C4-2B (cell line): ENCODE results near the gene MAP3K7CL.
A peak's percentile ranks its signal among the peaks of the same experiment; 100 is the strongest.

Source experiments
- H3K27ac ChIP-seq: fragments of 450-650 bp; 2 replicates; pipeline ENCODE4 v1.5.1; 2017
- ZFX ChIP-seq: fragments of 450-650 bp; IDR thresholded peaks from 2 replicates; pipeline ENCODE4 v1.6.1; 2017
- TF ChIP-seq, protein P1 (sequence below): fragments of 450-650 bp; conservative IDR thresholded peaks from 2 replicates; pipeline ENCODE4 v1.5.1; 2017; ENCODE audit warnings: mild to moderate bottlenecking

The MAP3K7CL gene

DNA sequence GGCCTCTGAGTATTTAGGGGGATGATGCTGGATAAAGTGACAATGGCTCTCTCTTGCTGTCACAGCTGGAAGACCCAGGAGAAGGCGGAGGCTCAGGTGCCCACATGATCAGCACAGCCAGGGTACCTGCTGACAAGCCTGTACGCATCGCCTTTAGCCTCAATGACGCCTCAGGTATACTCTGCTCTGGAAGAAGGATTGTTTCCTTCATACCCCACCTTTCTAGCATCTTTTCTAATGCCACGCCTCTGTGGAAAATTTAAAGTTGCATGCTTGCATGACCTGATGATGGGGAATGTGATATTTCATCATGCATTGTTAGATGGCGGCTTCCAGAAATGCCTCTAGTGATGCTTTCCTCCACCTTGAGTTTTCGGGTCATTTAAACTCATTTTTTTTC is 2.8 kb downstream of the MAP3K7CL start:
- H3K27ac ChIP-seq = no peak overlapping the region
- TF ChIP-seq ZFX = no peak
- TF ChIP-seq, protein P1, sequence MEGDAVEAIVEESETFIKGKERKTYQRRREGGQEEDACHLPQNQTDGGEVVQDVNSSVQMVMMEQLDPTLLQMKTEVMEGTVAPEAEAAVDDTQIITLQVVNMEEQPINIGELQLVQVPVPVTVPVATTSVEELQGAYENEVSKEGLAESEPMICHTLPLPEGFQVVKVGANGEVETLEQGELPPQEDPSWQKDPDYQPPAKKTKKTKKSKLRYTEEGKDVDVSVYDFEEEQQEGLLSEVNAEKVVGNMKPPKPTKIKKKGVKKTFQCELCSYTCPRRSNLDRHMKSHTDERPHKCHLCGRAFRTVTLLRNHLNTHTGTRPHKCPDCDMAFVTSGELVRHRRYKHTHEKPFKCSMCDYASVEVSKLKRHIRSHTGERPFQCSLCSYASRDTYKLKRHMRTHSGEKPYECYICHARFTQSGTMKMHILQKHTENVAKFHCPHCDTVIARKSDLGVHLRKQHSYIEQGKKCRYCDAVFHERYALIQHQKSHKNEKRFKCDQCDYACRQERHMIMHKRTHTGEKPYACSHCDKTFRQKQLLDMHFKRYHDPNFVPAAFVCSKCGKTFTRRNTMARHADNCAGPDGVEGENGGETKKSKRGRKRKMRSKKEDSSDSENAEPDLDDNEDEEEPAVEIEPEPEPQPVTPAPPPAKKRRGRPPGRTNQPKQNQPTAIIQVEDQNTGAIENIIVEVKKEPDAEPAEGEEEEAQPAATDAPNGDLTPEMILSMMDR = no peak

DNA sequence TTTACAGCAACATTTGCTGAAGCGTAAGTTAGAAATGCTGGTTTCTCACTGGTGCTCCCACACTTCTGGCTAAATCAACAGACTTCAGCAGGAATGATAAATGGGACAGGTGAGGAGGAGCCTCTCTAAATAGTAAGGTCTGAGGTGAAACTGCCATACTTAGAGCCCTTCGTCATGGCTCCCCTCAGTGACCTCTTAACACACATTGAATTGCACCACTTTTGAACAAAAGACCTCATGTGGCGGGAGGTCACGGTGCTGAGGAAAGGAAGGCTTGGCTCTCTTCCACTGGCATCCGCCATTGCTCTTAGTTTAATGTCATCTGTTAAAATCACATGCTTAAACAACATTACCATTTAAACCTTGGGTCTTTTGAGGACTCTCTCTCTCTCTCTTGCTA is 3.4 kb downstream of the MAP3K7CL start:
- TF ChIP-seq, protein P1 = no peak
- no peak for TF ChIP-seq ZFX
- no peak overlapping the region for H3K27ac ChIP-seq

DNA sequence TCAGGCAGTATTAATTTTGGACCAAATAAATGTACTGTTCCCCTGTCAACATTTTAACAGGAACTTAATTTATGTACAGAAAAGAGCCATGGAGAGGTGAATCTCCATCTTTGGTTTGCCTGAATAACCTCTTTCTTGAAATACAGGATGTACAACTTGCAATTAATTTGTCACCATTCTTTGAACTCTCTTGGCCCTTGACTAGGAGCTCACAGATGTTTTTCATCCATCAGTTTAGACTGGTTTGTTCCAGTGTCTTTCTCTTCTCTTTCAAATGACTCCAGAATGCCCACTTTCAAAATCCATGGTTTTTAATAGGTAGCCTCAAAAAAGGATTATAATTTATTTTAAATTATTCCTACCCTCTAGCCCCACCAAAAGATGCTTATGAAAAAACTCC is 5.0 kb downstream of the MAP3K7CL start:
- TF ChIP-seq ZFX = no peak
- TF ChIP-seq, protein P1 = no peak
- H3K27ac ChIP-seq = no peak overlapping the region

DNA sequence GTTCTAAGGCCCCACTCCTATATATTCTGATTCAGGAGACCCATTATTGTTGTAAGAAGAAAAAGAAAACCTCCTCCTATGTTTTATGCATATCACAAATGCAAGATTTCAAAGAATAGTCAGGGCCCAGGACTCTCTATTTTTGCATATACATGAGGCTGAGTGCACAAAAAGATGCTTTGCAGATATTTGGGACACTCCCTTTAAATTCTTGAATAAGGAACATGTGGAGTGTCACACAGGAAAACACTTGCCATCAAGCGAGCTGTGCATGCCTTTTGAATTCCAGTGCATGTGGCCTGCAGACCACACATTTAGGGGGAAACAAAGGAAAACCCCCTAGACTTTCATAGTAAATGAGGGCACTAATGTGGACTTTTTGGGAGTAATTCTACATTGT is 5.6 kb downstream of the MAP3K7CL start:
- TF ChIP-seq ZFX = no peak
- TF ChIP-seq, protein P1 = no peak
- H3K27ac ChIP-seq = no peak overlapping the region

DNA sequence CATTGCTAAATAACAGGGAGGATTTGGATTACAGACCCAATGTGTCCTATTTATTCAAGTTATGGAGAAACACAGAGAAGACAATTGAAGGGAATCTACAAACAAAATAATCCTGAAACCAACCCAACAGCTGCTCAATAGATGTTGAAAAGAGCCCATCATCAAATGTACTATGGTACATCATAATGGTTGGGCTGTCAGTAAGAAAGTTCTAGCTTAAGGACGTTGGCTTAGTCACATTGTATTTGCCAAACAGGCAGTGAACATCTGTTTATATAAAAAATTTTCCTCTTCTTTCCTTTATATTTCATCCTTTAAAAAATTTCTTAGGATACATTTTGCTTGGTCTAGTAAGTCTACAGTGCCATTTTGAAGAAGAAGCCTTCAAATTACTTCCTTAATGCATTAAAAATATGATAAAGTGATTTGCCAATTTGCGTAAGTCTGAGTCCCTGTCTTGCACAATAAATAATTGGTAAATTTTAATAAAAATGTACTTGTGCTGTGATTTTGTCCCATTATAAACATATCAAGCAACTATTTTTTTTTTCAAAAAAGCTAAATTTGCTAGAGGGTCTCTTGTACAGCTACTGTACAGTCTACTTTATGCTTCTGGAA is 14.4 kb downstream of the MAP3K7CL start:
- no peak for TF ChIP-seq ZFX
- TF ChIP-seq, protein P1 = no peak
- no peak overlapping the region for H3K27ac ChIP-seq

DNA sequence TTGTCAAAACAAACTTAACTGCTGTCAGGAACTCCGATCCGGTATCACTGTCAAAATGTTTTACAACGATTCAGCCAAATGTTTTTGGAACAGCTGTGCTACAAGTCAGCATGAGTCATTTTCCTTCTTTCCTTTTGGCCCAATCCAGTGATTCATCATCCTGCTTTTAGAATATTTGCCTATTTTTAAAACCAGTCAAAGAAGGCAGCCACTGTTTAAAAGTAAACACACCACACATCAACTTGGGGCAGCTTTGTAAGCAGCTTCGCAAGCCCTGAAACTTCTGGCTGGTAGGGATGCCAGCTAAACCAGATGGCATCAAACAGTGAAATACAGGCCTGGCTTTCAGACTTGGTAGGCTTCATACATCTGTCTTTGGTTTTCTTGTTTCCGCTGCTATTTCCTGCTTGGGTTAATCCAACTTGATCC is 14.9 kb downstream of the MAP3K7CL start:
- TF ChIP-seq ZFX = no peak
- TF ChIP-seq, protein P1 = no peak
- H3K27ac ChIP-seq = peak overlapping the region; percentile 36; the same call in 1 of the 2 replicates

DNA sequence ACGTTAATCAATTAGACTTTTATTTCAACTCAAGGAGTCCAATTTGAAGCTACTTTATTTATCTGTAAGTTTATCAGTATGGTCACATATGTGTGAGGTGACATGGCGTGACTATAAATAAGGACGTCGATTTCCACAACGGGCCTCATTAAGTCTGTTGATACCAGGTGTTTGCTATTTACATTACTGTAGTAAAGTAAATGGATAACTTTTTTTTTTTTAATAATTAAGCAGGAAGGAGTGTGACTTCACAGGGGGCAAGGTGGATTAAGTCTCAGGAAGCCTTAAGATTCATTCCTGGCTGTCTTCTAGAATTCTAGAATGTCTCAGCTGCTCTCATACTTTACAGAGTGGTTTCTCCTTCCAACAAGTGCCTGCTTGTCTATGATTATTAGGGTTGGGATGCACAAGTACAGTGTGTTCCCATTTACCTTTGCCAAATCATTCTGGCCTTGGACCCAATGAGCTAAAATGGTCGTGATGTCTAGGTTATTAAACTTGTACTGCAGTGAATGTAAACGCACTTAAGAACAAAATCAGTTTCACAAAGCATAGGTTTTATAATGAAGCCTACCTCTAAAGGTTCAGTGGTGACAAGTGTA is 15.5 kb downstream of the MAP3K7CL start:
- H3K27ac ChIP-seq = no peak overlapping the region; the same call in 1 of the 2 replicates

DNA sequence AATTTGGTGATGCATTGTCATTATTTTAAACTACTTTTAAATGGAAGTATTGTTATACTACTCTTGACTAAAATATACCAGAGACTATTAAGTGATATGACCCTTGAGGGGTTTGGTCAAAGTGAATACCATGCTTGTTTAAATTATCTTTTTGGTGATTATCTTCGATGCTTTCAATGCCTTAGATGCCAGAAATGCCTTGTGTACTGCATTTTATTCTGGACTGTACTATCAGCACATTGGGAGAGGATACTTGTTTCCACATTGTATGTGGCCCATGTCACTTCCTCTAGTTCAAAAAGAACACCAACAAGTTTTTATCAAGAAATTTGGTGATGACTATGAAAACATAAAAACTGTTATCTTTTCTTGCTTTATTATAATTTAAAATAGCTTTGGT is 16.3 kb downstream of the MAP3K7CL start:
- no peak overlapping the region for H3K27ac ChIP-seq
- TF ChIP-seq ZFX = no peak
- TF ChIP-seq, protein P1 = no peak

More for the DNA sequence above, 15.5 kb downstream of the MAP3K7CL start:
- TF ChIP-seq ZFX = no peak
